Esophagus muscularis mucosa (tissue), 4 donors: Measurements from ENCODE around the gene CNNM2. TPM values are rescaled to one million over a fixed set of nuclear protein-coding genes. Genes with fewer than 3 reads are reported as not detected.

ENCODE experiments used
- DNase-seq: peaks from one replicate; pipeline ENCODE4 v3.0.0-alpha.2; 2017; ENCODE audit errors: extremely low spot score
- H3K27ac ChIP-seq, 4 donors: fragments of 200-600 bp; sonication (generic); replicated peaks in 1 of 4; 1 replicate in 3 of 4; 2 replicates in 1 of 4; pipeline ENCODE4 v1.5.1; 2016 to 2019; ENCODE audit warnings: mild to moderate bottlenecking in 1 of 4
- H3K27me3 ChIP-seq, 4 donors: fragments of 200-600 bp; sonication (generic); one replicate each; pipeline versions ENCODE4 v1.5.1 to v1.6.0; 2016 to 2019
- H3K36me3 ChIP-seq, 4 donors: fragments of 200-600 bp; sonication (generic); one replicate each; pipeline ENCODE4 v1.5.1; 2016 to 2019
- H3K4me1 ChIP-seq, 4 donors: fragments of 200-600 bp; sonication (generic); one replicate each; pipeline ENCODE4 v1.5.1; 2016 to 2019
- H3K4me3 ChIP-seq, 4 donors: fragments of 200-600 bp; sonication (generic); 1 replicate in 2 of 4; 2 replicates in 2 of 4; pipeline ENCODE4 v1.5.1; 2016 to 2019; ENCODE audit warnings: mild to moderate bottlenecking in 4 of 4, moderate library complexity in 1 of 4
- H3K9me3 ChIP-seq, 4 donors: fragments of 200-600 bp; sonication (generic); 1 replicate in 3 of 4; 2 replicates in 1 of 4; pipeline ENCODE4 v1.5.1; 2016 to 2019
- EP300 ChIP-seq: sonication (generic); formaldehyde crosslinking; IDR thresholded peaks from one replicate; pipeline ENCODE4 v1.6.1; 2017; ENCODE audit warnings: antibody characterized with exemption
- POLR2A ChIP-seq: fragments of 450-650 bp; IDR thresholded peaks from one replicate; pipeline ENCODE4 v1.6.1; 2017; ENCODE audit warnings: antibody characterized with exemption, moderate library complexity, mild to moderate bottlenecking, low read depth
- POLR2AphosphoS5 ChIP-seq, 2 donors: sonication (generic); formaldehyde crosslinking; IDR thresholded peaks; one replicate each; pipeline ENCODE4 v1.6.1; 2017; ENCODE audit warnings: antibody characterized with exemption in 2 of 2
- WGBS: methylation state at CpG from one replicate; pipeline ENCODE4 v1.1.5; 2018; 5-methylcytosine and 5-hydroxymethylcytosine counted together
- intact Hi-C: fragments of 100-400 bp; cut with DNase I; formaldehyde crosslinking; loops from one replicate; pipeline ENCODE4 v1.15.1; 2023
- total RNA-seq, 4 donors: library from RNA; depleted of rRNA; stranded (reverse); fragments of >200 nt; gene quantifications; one replicate each; pipeline versions ENCODE4 v1.1.0 to v1.2.1, GENCODE V29; 2016
- TF ChIP-seq, protein P1 (sequence below), 3 experiments: fragments of 200-600 bp in 2 of 3; fragments of 450-650 bp in 1 of 3; sonication (generic) in 2 of 3; IDR thresholded peaks; one replicate each; pipeline ENCODE4 v1.5.1; 2017 to 2019; ENCODE audit warnings: antibody characterized with exemption in 3 of 3, mild to moderate bottlenecking in 2 of 3, moderate library complexity in 1 of 3

Gene CNNM2
- total RNA-seq, 4 donors from 2014 or later = 4.0 to 9.3 (median 5.4) TPM

GRCh38 chr10:103080891-103081581 lies 162.9 kb downstream of the CNNM2 start:
- Histone ChIP-seq H3K4me3 (no peak overlapping the region), H3K4me1 (peaks cover 0 to 5% (median 1%) of the 10 kb centered on the region in 4 donors), H3K9me3 (no peaks in the 10 kb centered on the region), H3K36me3 (peaks cover 9 to 74% (median 57%) of the 10 kb centered on the region in 4 donors), H3K27me3 (no peaks in the 10 kb centered on the region), H3K27ac (no peak overlapping the region)
- TF ChIP-seq POLR2AphosphoS5 (IDR thresholded peaks at IDR 0.05) (peak in 1 of 2 donors; percentile 1), EP300 (no peak), POLR2A (no peak)
- TF ChIP-seq, protein P1, sequence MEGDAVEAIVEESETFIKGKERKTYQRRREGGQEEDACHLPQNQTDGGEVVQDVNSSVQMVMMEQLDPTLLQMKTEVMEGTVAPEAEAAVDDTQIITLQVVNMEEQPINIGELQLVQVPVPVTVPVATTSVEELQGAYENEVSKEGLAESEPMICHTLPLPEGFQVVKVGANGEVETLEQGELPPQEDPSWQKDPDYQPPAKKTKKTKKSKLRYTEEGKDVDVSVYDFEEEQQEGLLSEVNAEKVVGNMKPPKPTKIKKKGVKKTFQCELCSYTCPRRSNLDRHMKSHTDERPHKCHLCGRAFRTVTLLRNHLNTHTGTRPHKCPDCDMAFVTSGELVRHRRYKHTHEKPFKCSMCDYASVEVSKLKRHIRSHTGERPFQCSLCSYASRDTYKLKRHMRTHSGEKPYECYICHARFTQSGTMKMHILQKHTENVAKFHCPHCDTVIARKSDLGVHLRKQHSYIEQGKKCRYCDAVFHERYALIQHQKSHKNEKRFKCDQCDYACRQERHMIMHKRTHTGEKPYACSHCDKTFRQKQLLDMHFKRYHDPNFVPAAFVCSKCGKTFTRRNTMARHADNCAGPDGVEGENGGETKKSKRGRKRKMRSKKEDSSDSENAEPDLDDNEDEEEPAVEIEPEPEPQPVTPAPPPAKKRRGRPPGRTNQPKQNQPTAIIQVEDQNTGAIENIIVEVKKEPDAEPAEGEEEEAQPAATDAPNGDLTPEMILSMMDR (IDR thresholded peaks at IDR 0.05) = no peak
- 80% methylated on average over 1 of the region's 4 CpGs for WGBS
- intact Hi-C loops = no loop called here
- peak; percentile 64 for DNase-seq

- intact Hi-C loops = no loop called here
- Histone ChIP-seq H3K9me3 (no peaks in the 10 kb centered on the region), H3K4me1 (peaks cover 0 to 13% (median 6%) of the 10 kb centered on the region in 4 donors), H3K27ac (no peak overlapping the region), H3K36me3 (peaks cover 5 to 74% (median 49%) of the 10 kb centered on the region in 4 donors), H3K27me3 (no peaks in the 10 kb centered on the region), H3K4me3 (no peak overlapping the region)
- DNase-seq = peak; percentile 62
- WGBS = 100% methylated on average over 1 of the region's 1 CpG
- TF ChIP-seq, protein P1 (IDR thresholded peaks at IDR 0.05) = no peak
- no peak for TF ChIP-seq POLR2A
- TF ChIP-seq EP300 = no peak
- no peak for TF ChIP-seq POLR2AphosphoS5 (IDR thresholded peaks at IDR 0.05)
These were observed 164.6 kb downstream of the CNNM2 start for GRCh38 chr10:103082683-103083082.

DNA sequence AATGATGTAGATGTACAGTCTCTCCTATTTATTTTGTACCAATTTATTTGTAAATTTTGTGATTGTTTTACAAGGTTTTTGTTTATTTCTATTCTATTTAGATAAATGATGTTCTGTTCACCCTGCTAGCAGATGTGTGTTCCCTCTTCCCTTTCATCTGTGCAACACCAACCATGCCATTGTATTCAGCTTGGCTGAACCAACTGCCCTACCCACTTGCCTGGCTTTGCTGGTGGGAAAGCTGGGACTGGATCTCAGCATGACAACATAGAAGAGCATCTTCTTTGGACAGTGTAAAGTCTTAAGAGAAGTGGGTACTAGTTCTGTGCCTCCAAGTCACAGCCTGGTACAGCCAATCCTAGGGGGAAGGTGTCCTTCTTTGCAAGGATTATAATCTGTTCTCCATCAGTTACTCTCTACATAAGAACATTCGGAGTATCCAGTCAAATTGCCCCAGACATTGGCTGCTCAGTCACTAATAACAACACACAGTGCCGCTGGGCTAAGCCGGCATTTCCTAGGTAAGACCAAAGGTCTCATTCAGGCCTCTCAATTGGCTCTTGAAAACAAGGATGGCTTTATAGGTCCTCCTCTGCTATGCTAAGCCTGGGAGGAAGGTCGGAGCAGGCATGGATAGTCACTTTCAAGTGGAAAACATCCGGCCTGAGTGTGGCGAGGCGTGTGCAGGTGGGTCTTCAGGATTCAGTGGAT lies 165.3 kb downstream of the CNNM2 start:
- intact Hi-C loops = no loop called here
- no peaks in the 10 kb centered on the region for H3K9me3 ChIP-seq
- H3K36me3 ChIP-seq = peaks cover 10 to 74% (median 50%) of the 10 kb centered on the region in 4 donors
- WGBS = 100% methylated on average over 6 of the region's 7 CpGs
- H3K27ac ChIP-seq = no peak overlapping the region
- H3K27me3 ChIP-seq = no peaks in the 10 kb centered on the region
- peak; percentile 75 for DNase-seq
- no peak for TF ChIP-seq POLR2A
- no peak for TF ChIP-seq EP300
- TF ChIP-seq, protein P1 (IDR thresholded peaks at IDR 0.05) = no peak
- TF ChIP-seq POLR2AphosphoS5 (IDR thresholded peaks at IDR 0.05) = no peak
- no peak overlapping the region for H3K4me3 ChIP-seq
- peaks cover 0 to 13% (median 6%) of the 10 kb centered on the region in 4 donors for H3K4me1 ChIP-seq

DNA sequence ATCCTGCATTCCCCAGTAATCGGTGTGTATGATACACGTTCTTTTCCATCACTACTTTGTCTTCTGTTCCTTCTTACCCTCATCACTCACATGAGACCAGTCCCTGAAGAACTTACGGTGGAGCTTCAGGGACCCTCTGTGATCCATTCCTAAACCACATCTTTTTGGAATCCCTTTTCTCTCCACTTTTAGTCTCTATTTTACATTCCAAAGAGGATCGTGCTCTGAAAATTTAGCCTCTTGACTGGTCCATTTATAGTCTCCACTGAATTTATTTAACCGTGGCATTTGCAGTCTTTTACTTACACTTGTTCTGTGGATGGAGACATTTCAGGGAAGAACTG lies 165.9 kb downstream of the CNNM2 start:
- 90% methylated on average over 5 of the region's 5 CpGs for WGBS
- Histone ChIP-seq H3K27me3 (no peaks in the 10 kb centered on the region), H3K36me3 (peaks cover 15 to 74% (median 52%) of the 10 kb centered on the region in 4 donors), H3K9me3 (no peaks in the 10 kb centered on the region), H3K27ac (no peak overlapping the region), H3K4me1 (peaks cover 0 to 13% (median 6%) of the 10 kb centered on the region in 4 donors), H3K4me3 (no peak overlapping the region)
- TF ChIP-seq POLR2A (no peak), POLR2AphosphoS5 (IDR thresholded peaks at IDR 0.05) (no peak), EP300 (no peak)
- TF ChIP-seq, protein P1 (IDR thresholded peaks at IDR 0.05) = no peak
- DNase-seq = peak; percentile 53
- intact Hi-C loops = no loop called here
